Stimulated activated CD4-positive, alpha-beta T cell treated with anti-CD3 and anti-CD28 coated beads, Interleukin-12 subunit alpha, Interleukin-12 subunit beta, amount 100 ng/mL, for 24 hours (primary cell): Measurements from ENCODE around the gene PCSK1.
A peak's percentile ranks its signal among the peaks of the same experiment; 100 is the strongest.

Experiments used
- DNase-seq, 2 experiments: peaks; one replicate each; pipeline ENCODE4 v3.0.0-alpha.2; 2020; ENCODE audit warnings: low read depth in 2 of 2

Gene PCSK1

GRCh38 chr5:96433066-96433447 lies at the start of gene PCSK1:
TSS of gene PCSK1 (minus strand) at chr5:96433248. CDS start at chr5:96433042, 206 bp downstream.
- no peak for DNase-seq

GRCh38 chr5:96481867-96482266 lies 48.8 kb upstream of the PCSK1 start:
- DNase-seq = no peak

GRCh38 chr5:96481009-96481786 lies 48.1 kb upstream of the PCSK1 start:
- no peak for DNase-seq

GRCh38 chr5:96478983-96479382 lies 45.9 kb upstream of the PCSK1 start:
- no peak for DNase-seq

- DNase-seq = no peak
Measured at GRCh38 chr5:96476654-96477053, 43.6 kb upstream of the PCSK1 start.

- no peak for DNase-seq
Measured at GRCh38 chr5:96474073-96474472, 41.0 kb upstream of the PCSK1 start.

- no peak for DNase-seq
Measured at GRCh38 chr5:96473155-96473554, 40.1 kb upstream of the PCSK1 start.

- no peak for DNase-seq
Measured at GRCh38 chr5:96470785-96471184, 37.7 kb upstream of the PCSK1 start.

GRCh38 chr5:96468956-96469355 lies 35.9 kb upstream of the PCSK1 start:
- no peak for DNase-seq

GRCh38 chr5:96463091-96463490 lies 30.0 kb upstream of the PCSK1 start:
- DNase-seq = no peak

- no peak for DNase-seq
Measured at GRCh38 chr5:96459313-96460121, 26.5 kb upstream of the PCSK1 start.

- DNase-seq = no peak
Measured at GRCh38 chr5:96458176-96458575, 25.1 kb upstream of the PCSK1 start.

- no peak for DNase-seq
Measured at GRCh38 chr5:96455789-96456188, 22.7 kb upstream of the PCSK1 start.

- no peak for DNase-seq
Measured at GRCh38 chr5:96453394-96453793, 20.3 kb upstream of the PCSK1 start.

- DNase-seq = no peak
Measured at GRCh38 chr5:96447949-96448348, 14.9 kb upstream of the PCSK1 start.

GRCh38 chr5:96440185-96440538 lies 7.1 kb upstream of the PCSK1 start:
- no peak for DNase-seq

- DNase-seq = no peak
Measured at GRCh38 chr5:96439477-96440184, 6.6 kb upstream of the PCSK1 start.

- peak in 1 of 2 experiments; percentile 48 for DNase-seq
Measured at GRCh38 chr5:96434201-96434645, 1.2 kb upstream of the PCSK1 start.

- DNase-seq = no peak
Measured at GRCh38 chr5:96432216-96433065, 607 bp downstream of the PCSK1 start.

GRCh38 chr5:96431376-96432187 lies 1.5 kb downstream of the PCSK1 start:
- peak in 1 of 2 experiments; percentile 20 for DNase-seq

GRCh38 chr5:96427824-96428223 lies 5.2 kb downstream of the PCSK1 start:
- DNase-seq = no peak
